ENCODE results near the gene PIAS1. TPM values are rescaled to one million over a fixed set of nuclear protein-coding genes. Genes with fewer than 3 reads are reported as not detected.
A peak's percentile ranks its signal among the peaks of the same experiment; 100 is the strongest.

PIAS1 gene
- total and polyA plus RNA-seq, 2 donors from 2014 or later, result 10.6 to 44.3 TPM

DNA sequence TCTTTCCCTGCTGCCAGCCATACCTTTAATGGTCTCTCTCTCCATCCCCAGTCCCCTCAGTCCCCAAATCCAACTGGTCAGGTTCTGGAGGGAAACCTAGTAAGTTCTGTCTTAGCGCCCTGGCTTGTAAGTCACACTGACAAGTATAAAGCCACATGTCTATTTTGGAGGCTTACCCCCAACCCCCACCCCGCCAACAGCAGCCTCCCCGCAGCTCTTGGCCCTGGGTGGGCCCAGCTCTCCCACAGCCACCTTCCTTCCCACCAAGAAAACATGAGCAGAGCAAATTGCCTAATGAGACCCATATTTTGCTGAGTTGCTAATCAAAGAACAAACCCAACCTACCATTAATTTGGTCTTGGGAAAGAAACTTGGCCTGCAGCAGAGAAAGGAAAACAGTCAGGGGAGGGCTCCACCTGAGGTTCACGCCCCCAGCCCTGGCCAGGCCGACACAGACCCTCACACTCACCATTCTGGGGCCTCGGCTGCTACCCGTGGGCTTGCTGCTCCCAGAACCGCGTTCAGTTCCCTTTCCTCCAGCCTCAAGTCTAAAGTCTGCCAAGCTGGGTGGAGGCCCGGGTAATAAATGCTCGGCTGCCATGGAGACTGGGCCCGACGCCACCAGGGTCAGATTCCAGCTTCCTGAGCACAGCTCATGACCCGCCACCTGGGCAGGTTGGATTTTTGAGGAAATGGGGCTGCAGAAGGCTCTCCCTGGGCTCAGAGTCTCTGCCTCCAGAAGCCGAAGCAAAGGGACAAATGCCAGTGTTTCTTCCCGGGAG, 150.9 kb downstream of the PIAS1 start, which contains the start of gene CALML4:
Gene CALML4 (minus strand): TSS at position 557 of the 782 bp plus-strand sequence. CDS start 85 bp downstream, at position 472.
- FAIRE-seq, result peak; percentile 15
- peaks cover 0 to 17% (median 10%) of the 10 kb centered on the region in 3 donors for H3K4me1 ChIP-seq (ENCODE audit: control insufficient read depth in 2 of 3, insufficient read depth in 2 of 3, low read depth in 1 of 3, low read length in 3 of 3)

DNA sequence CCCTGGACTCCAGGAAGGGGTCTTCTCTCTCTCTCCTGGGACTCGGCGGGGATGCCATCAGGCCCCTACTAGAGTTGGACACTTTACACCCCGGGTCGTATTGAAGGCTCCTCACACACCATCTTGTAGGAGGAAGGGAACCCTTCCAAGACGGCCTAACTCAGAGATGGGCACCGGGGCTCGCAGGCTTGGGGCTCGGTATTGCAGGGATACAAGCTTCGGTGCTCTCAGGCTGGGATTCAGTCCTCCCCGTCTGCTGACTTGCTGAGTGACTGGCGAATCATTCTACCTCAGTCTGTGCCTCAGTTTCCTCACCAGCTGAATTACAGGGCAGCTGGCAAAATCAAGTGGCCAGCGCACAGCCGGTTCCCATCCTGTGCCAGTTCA, 151.4 kb downstream of the PIAS1 start:
- intact Hi-C loops (cut with DNase I), result no loop called here
- FAIRE-seq, result no peak
- Histone ChIP-seq H3K27ac (ENCODE audit: low read depth in 2 of 2, low read length in 2 of 2) (peak overlapping the region; percentile 30 to 64), H3K27me3 (ENCODE audit: control insufficient read depth, insufficient read depth, low read length) (no peaks in the 10 kb centered on the region), H3K9me3 (ENCODE audit: control insufficient read depth in 2 of 3, insufficient read depth in 1 of 3, low read length in 3 of 3) (no peaks in the 10 kb centered on the region), H3K9ac (ENCODE audit: low read length in 3 of 3) (peak overlapping the region in 1 of 3 donors; percentile 6), H3K4me1 (ENCODE audit: control insufficient read depth in 2 of 3, insufficient read depth in 2 of 3, low read depth in 1 of 3, low read length in 3 of 3) (peaks cover 0 to 17% (median 11%) of the 10 kb centered on the region in 3 donors), H3K4me3 (ENCODE audit: low read length in 3 of 3) (peak overlapping the region in 1 of 3 donors; percentile 52), H3K36me3 (ENCODE audit: control insufficient read depth in 2 of 3, insufficient read depth in 3 of 3, low read length in 3 of 3) (no peaks in the 10 kb centered on the region)
- no peak for DNase-seq
- TF ChIP-seq, protein P1, sequence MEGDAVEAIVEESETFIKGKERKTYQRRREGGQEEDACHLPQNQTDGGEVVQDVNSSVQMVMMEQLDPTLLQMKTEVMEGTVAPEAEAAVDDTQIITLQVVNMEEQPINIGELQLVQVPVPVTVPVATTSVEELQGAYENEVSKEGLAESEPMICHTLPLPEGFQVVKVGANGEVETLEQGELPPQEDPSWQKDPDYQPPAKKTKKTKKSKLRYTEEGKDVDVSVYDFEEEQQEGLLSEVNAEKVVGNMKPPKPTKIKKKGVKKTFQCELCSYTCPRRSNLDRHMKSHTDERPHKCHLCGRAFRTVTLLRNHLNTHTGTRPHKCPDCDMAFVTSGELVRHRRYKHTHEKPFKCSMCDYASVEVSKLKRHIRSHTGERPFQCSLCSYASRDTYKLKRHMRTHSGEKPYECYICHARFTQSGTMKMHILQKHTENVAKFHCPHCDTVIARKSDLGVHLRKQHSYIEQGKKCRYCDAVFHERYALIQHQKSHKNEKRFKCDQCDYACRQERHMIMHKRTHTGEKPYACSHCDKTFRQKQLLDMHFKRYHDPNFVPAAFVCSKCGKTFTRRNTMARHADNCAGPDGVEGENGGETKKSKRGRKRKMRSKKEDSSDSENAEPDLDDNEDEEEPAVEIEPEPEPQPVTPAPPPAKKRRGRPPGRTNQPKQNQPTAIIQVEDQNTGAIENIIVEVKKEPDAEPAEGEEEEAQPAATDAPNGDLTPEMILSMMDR (IDR thresholded peaks at IDR 0.05; ENCODE audit: borderline replicate concordance, extremely low read depth, insufficient read depth), result no peak

More for the DNA sequence above, 150.9 kb downstream of the PIAS1 start, which contains the start of gene CALML4:
- Histone ChIP-seq H3K4me3 (ENCODE audit: low read length in 3 of 3) (peak within 1 kb of the TSS; percentile 11 to 53 (median 52)), H3K9ac (ENCODE audit: low read length in 3 of 3) (peak within 1 kb of the TSS in 1 of 3 donors; percentile 61), H3K27me3 (ENCODE audit: control insufficient read depth, insufficient read depth, low read length) (no peaks in the 10 kb centered on the region), H3K27ac (ENCODE audit: low read depth in 2 of 2, low read length in 2 of 2) (peak within 1 kb of the TSS; percentile 59 to 64), H3K9me3 (ENCODE audit: control insufficient read depth in 2 of 3, insufficient read depth in 1 of 3, low read length in 3 of 3) (no peaks in the 10 kb centered on the region), H3K36me3 (ENCODE audit: control insufficient read depth in 2 of 3, insufficient read depth in 3 of 3, low read length in 3 of 3) (no peaks in the 10 kb centered on the region)
- DNase-seq, result peak; percentile 81 to 92 (median 90)
- intact Hi-C loops (cut with DNase I), result no loop called here
- TF ChIP-seq, protein P1 (IDR thresholded peaks at IDR 0.05; ENCODE audit: borderline replicate concordance, extremely low read depth, insufficient read depth), result no peak

DNA sequence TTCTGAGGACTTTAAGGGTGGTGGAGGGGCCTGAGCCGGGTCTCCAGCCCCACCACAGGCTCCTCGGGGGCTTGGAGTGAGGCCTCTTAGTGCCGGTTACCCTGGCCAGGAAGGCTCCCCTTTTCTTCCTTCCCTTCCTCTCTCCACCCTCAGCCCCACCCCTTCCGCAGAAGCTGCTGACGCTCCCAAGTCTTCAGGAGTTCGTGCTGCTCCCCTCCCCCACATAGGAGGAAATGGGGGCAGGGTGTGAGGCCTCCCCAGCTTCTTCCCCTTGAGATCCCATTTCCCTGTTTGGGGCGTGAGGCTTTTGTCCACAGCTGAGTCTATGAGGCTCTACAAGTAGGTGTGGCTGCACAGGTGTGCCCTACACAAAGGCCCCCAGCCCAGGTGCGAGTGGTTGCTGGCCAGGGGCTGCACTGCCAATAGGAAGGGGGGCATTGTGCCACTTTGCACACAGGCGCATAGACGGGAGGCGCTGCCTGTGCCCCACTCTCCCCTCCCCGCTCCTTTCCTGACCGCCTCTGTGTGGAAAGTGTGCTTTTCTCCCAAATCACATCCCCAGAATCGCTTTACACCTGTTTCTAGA, 151.9 kb downstream of the PIAS1 start:
- H3K9me3 ChIP-seq (ENCODE audit: control insufficient read depth in 2 of 3, insufficient read depth in 1 of 3, low read length in 3 of 3), result no peaks in the 10 kb centered on the region
- FAIRE-seq, result no peak
- H3K4me3 ChIP-seq (ENCODE audit: low read length in 3 of 3), result peak overlapping the region in 1 of 3 donors; percentile 52
- H3K27me3 ChIP-seq (ENCODE audit: control insufficient read depth, insufficient read depth, low read length), result no peaks in the 10 kb centered on the region
- TF ChIP-seq, protein P1 (IDR thresholded peaks at IDR 0.05; ENCODE audit: borderline replicate concordance, extremely low read depth, insufficient read depth), result no peak
- no peaks in the 10 kb centered on the region for H3K36me3 ChIP-seq (ENCODE audit: control insufficient read depth in 2 of 3, insufficient read depth in 3 of 3, low read length in 3 of 3)
- intact Hi-C loops (cut with DNase I), result no loop called here
- peak in 1 of 5 donors; percentile 69 for DNase-seq
- peaks cover 0 to 17% (median 13%) of the 10 kb centered on the region in 3 donors for H3K4me1 ChIP-seq (ENCODE audit: control insufficient read depth in 2 of 3, insufficient read depth in 2 of 3, low read depth in 1 of 3, low read length in 3 of 3)
- H3K27ac ChIP-seq (ENCODE audit: low read depth in 2 of 2, low read length in 2 of 2), result peak overlapping the region; percentile 30 to 64
- H3K9ac ChIP-seq (ENCODE audit: low read length in 3 of 3), result peak overlapping the region in 1 of 3 donors; percentile 6
